NK-92 (cell line): ENCODE measurements around the gene ARSJ.

ENCODE experiments used
- DNase-seq: peaks from one replicate; lab custom pipeline; 2025; ENCODE audit not compliant: unreplicated experiment; lab: John Stamatoyannopoulos, UW

ARSJ gene

GRCh38 chr4:113990886-113991285, 11.4 kb upstream of the ARSJ start:
- no peak for DNase-seq

DNA sequence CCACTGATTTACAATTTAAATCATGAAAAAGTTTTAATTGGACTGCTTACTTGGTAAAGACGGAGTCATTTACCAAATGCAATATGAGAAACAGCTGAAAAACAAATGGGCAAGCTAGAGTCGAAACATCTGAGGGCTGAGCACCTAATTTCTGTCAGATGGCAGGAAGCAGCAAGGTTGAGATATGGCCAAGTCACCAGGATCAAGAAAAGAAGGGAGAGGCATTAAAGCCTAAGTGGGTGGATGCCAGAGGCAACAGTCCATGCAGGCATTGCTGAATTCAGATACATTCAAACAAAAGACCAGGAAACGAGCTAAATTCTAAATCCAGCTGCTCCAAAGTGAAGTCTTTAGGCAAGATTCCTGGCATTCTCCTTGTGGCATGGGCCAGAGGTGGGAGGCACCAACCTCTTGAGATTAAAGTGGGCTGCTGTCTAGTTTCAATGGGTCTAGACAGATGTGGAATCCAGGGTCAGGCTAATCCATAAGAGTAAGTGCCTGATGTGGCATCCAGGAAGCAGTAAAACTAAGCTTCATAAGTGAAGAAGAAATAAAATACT, 8.0 kb upstream of the ARSJ start:
- no peak for DNase-seq

GRCh38 chr4:113982181-113982580, 2.7 kb upstream of the ARSJ start:
- no peak for DNase-seq

GRCh38 chr4:113981591-113981990, 2.1 kb upstream of the ARSJ start:
- DNase-seq, result no peak

- no peak for DNase-seq
Measured at GRCh38 chr4:113979905-113980615, 613 bp upstream of the ARSJ start.

- DNase-seq, result no peak
Measured at GRCh38 chr4:113978561-113979147, 793 bp downstream of the ARSJ start.

GRCh38 chr4:113978105-113978504, 1.3 kb downstream of the ARSJ start:
- no peak for DNase-seq

DNA sequence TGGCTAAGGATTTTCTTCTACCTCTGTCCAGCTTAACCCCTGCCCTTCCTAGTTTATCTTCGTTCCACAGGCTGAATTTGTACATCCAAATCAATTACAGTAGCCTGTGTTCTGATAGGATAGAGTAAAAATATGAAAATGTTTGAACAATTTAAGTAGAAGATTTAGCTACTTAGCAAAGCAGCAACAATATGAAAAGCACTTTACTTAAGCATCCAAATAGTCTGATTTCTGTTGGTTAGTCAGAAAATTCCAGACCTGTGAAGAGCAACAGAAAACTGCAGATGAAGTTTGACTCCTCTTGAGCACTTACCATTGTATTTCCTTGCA, 2.0 kb downstream of the ARSJ start:
- no peak for DNase-seq

GRCh38 chr4:113976741-113977525, 2.5 kb downstream of the ARSJ start:
- no peak for DNase-seq

DNA sequence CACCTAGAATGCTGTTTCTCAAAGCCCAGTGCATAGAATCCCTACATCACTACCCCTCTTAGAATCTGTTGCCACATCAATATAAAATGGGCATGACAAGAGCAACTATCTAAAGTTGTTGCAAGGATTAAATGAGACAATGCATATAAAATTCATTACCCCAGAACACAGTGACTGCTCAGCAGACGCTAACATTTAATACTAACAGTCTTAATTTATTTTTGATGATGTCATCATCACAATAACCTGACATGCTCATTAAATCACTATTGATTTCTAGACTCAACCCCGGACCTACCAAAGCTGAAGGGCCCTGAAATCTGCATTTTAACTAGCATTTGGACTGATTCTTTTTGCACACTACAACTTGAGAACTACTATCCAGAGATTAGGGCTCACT, 3.9 kb downstream of the ARSJ start:
- no peak for DNase-seq

DNA sequence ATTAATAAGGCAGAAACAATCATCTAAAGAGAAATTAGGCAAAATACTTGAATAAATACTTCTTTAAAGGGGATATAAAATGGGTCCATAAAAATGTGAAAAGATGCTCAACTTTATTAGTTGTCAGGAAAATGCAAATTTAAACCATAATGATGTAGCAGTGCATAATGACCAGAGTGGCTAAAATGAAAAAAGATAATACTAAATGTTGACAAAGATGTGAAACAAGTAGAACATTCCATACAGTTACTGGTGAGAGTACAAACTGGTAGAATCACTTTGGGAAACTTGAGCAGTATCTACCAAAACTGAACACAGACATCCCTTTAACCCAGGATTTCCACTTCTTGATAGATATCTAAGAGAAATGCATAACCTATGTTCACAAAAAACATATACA, 5.0 kb downstream of the ARSJ start:
- DNase-seq, result no peak

DNA sequence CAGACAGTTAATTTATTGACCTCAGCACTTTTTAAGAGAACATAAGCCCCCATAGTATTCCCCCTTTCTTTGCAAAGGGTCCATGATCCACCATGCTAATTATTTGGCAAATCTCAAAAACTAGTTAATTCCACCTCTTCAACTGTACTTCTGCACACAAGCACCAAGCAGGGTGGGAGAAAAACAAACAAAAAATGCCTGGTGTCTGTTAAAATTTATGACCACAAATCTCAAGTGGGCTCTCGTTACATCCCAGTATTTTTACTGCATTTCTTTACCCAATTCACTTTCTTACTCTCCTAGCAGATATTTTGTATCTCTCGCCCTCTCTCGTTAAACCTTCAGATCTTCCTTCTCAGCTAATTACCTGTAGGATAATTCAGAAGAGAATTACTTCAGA, 6.1 kb downstream of the ARSJ start:
- DNase-seq, result no peak

DNA sequence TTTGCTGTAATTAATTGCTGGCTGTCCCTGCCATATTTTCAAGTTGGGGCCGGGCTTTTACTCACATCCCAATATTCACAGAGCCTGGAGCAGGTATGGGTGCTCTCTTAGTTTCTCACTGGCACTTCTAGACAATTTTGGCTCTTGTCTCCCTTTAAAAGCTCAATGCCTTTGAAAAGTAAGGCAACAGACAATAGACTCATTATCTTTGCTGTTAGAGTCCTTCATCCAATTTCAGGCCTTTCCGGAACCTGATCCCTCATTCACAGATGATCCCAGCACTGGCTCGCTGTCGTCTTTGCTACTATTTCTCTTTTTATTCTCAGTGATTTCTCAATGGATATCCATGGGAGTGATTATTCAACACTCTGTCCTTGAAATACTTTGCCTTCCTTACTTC, 6.7 kb downstream of the ARSJ start:
- DNase-seq, result no peak

- no peak for DNase-seq
Measured at GRCh38 chr4:113971706-113972360, 7.6 kb downstream of the ARSJ start.

- no peak for DNase-seq
Measured at GRCh38 chr4:113969709-113970334, 9.6 kb downstream of the ARSJ start.

DNA sequence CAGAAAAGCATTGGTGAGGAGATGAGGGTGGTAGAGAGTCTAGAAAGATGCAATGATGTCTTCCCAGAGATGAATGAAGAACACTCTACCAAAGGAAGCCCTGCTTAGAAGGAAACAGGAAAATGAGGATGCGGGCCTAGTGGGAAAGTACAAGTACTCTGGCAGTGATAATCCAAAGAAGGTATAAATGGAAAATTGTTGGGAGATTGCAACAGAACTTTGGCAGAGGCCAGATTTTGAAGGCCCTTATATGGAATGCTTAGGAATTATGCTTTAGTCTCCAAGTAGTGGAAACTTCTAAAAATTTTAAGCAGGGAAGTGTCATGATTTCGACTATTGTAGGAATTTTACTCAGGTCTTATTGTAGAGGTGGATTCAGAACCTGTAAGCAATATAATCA, 11.0 kb downstream of the ARSJ start:
- DNase-seq, result no peak

- DNase-seq, result no peak
Measured at GRCh38 chr4:113967687-113968086, 11.8 kb downstream of the ARSJ start.

- no peak for DNase-seq
Measured at GRCh38 chr4:113962719-113963265, 16.7 kb downstream of the ARSJ start.

DNA sequence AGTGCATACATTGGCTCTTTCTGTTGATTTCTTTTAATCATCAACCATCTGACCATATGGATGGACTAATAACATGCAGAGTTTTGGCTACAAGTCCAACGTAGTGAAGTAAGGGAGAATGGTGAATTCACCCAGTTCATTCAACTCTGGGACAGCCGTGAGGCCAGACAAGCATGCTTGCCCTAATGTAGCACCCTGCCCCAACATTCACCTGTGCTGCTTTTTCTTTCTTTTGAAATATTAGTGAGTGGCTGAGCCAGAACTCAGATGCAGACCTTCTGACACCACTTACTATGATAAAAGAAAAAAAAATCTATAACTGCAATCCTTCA, 17.5 kb downstream of the ARSJ start:
- no peak for DNase-seq

- no peak for DNase-seq
Measured at GRCh38 chr4:113960684-113961321, 18.6 kb downstream of the ARSJ start.

DNA sequence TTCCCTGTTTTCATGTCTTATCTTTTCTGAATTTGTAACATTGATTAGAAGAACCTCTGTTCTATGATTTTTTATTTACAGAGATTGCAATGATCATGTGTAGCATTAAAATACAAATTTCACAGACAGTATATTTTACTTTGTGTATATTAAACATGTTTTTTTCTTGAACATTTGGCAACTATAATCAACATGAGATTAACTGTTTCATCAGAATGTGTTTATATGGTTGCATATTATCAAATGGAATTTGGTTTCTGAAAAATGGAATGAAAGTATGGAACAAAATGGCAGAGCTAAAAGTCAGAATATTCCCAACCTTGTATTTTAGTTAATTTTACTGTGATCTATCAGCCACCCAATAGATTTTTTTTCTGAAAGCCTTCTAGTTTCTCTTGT, 19.9 kb downstream of the ARSJ start:
- DNase-seq, result no peak
